LNCaP clone FGC (cell line): Measurements from ENCODE around the gene PLAC9.

Experiments
- DNase-seq: peaks from one replicate; pipeline ENCODE4 v3.0.0-alpha.2; 2011; ENCODE audit warnings: low read depth
- H3K4me3 ChIP-seq: 2 replicates; pipeline ENCODE4 v1.5.1; 2011; ENCODE audit warnings: mild to moderate bottlenecking, low read depth, low read length, control low read depth
- TF ChIP-seq, protein P1 (sequence below): IDR thresholded peaks from 2 replicates; pipeline ENCODE4 v1.5.1; 2012; ENCODE audit warnings: mild to moderate bottlenecking; ENCODE audit not compliant: control insufficient read depth, insufficient read depth; ENCODE audit errors: extremely low read depth

PLAC9 gene

DNA sequence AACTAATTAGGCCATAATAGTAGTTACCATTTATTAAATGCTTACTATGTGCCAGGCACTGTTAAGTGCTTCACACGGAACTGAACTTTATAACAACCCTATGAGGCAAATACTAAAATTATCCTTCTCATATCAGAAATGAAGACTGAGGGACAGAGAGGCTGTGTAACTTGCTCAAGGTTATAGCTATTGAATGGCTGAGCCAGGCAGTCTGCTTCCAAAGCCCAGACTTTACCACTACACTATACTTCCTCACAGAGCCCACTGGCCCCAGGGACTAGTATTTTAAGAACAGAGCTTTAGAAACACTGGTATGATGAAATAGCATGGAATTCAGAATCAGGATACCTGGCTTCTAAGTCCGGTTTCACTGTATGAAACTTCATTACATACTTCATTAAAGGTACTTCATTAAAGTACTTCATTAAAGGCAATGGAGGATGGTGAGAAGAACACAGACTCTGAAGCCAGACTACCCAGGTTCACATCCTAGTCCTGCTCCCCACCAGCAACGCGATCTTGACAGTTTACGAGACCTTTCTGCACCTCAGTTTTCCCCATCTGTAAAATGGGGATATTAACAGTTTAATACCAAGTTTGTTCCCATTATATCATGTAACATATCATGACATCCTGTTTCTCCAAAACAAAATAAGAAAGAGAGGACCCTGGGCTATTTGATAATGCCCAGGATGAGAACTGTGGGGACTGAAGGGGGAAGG is 53.2 kb downstream of the PLAC9 start:
- H3K4me3 ChIP-seq = no peak overlapping the region
- TF ChIP-seq, protein P1, sequence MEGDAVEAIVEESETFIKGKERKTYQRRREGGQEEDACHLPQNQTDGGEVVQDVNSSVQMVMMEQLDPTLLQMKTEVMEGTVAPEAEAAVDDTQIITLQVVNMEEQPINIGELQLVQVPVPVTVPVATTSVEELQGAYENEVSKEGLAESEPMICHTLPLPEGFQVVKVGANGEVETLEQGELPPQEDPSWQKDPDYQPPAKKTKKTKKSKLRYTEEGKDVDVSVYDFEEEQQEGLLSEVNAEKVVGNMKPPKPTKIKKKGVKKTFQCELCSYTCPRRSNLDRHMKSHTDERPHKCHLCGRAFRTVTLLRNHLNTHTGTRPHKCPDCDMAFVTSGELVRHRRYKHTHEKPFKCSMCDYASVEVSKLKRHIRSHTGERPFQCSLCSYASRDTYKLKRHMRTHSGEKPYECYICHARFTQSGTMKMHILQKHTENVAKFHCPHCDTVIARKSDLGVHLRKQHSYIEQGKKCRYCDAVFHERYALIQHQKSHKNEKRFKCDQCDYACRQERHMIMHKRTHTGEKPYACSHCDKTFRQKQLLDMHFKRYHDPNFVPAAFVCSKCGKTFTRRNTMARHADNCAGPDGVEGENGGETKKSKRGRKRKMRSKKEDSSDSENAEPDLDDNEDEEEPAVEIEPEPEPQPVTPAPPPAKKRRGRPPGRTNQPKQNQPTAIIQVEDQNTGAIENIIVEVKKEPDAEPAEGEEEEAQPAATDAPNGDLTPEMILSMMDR = no peak
- DNase-seq = no peak

DNA sequence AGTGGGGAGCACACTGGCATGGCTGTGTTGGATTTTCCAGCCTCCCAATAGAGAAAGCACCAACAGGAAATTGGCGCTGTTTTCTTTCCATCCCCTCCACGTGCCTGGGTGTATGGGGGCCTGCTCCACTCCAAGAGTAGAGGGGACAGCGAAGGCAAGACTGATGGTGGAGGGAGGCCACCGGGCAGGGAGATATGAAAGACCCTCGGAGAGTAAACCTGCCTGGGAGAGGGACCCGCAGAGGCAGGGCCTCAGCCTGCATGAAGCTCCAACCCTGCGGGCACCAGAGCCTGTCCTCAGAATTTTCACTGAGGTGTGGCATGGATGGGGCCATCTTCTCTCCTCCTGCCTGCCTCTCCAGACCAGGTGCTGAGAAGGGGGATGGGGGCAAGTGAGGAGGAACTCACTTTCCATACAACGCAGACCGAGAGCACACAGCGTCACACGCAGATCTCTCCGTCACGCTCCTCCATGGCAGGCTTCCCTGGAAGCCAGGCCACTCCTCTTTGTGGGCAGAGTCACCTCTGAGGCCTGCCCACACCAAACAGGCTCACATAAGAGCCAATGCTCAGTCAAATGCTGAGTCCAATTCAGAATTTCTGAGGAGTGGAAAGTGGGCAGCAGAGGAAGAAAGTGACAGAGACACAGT is 54.0 kb downstream of the PLAC9 start:
- TF ChIP-seq, protein P1 = no peak
- DNase-seq = no peak
- no peak overlapping the region for H3K4me3 ChIP-seq

DNA sequence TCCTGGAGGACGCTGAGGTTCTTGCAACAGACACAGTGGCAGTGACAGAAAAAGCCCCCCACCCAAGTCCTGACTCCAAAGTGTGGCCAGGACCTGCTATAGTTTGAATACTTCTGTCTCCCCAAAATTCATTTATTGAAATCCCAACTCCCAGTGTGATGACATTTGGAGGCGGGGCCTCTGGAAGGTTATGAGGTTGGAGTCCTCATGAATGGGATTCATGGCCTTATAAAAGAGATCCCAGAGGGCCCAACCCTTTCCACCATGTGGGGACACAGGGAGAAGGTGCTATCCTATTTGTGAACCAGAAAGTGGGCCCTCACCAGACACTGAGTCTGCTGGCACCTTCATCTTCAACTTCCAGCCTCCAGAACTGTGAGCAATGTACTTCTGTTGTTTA is 54.5 kb downstream of the PLAC9 start:
- H3K4me3 ChIP-seq = no peak overlapping the region

DNA sequence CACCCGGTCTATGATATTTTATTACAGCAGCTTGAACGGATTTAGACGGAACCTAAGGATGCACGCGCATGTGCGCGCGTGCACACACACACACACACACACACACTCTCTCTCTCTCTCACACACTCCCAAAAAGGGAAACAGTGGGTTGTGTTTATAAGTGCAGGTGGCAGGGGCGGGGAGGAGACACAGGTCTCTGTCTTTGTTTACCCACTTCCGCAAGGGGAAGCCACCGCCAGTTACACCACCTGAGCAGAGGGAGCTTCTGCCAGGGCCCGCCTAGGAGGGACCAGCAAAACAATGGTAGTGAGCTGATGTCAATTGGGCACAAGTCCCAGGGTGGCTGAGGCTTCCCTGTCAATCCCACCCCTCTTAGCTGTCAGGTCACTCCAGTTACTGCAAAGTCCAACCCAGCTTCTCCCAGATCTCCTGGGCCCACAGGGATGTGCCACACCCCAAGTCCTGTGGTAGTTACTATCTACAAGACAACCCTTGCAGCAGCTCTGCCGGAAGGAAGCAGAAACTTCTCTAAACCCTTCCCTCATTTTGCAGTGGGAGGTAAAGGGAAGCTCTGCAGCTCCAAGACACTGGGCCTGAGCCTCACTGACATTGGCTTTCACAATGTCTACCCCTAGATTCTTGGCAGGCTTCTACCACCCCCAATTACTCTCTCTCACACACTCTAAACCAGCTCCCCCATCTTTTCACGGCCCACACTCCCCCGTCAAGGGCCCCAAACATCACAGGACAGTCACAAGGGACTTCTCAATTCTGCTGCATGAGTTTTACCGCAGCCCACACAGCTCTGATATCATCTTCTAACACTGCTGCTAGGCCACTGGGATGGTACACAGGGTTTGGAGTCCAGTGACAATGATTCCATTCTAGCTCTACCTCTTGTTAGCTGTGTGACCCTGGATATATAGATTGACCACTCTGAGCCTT is 55.2 kb downstream of the PLAC9 start:
- no peak for DNase-seq
- TF ChIP-seq, protein P1 = no peak
- no peak overlapping the region for H3K4me3 ChIP-seq

More for the DNA sequence above, 54.5 kb downstream of the PLAC9 start:
- TF ChIP-seq, protein P1 = no peak
- no peak for DNase-seq

DNA sequence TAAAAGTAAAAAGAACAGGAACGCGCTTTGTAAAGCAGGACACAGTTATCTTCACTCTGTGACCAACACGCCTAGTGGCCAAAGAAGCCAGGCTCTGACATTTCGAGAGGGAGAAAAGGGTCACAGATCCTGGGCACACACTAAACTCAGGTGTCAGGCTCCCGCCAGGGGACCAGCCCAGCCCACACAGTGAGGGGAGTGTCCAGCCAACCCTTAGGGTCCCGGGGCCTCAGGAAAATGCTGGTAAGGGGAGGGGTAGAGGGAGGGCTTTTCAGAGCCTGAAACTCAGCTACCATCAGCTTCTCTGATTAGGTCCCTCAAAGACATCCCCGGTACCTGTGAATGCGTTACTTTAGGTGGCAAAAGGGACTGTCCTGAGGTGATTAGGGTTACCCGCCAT is 56.2 kb downstream of the PLAC9 start:
- TF ChIP-seq, protein P1 = no peak
- DNase-seq = no peak
- no peak overlapping the region for H3K4me3 ChIP-seq

DNA sequence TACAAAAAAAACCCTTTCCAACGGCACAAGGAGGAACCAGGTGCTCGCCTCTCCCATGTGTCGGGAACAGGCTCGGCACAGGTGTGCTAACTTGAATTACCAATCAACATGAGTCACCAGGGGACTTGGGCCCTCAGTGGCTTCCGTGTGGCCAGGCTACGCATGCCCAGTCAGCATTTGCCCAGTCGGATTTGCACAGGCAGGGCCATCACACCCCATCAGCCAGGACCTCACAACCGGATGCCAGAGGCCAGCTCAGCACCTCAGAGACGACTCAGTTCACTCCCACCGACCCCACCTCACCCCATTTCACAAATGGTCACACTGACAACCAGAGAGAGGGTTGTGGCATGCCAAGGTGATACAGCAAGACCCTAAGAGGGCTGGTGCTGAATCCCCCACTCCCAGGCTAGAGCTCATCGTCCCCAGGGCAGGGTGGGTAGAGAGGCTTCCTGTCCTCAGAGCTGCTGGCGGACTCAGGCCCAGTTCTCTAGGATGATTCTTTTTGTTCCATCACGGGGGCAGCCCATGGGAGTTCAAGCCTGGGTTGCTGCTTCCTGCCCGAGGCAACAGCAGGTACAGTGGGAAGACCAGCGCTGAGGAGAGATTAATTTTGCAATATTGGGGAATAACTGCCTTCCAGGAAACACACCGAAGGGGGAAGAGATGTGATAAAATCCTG is 59.2 kb downstream of the PLAC9 start:
- no peak overlapping the region for H3K4me3 ChIP-seq
- TF ChIP-seq, protein P1 = no peak
- DNase-seq = no peak
